HepG2 (cell line): ENCODE results near the gene CTXN1. TPM values are rescaled to one million over a fixed set of nuclear protein-coding genes. Genes with fewer than 3 reads are reported as not detected.

Experiments
- CSRNP1 ChIP-seq: sonication (generic); formaldehyde crosslinking; IDR thresholded peaks from 2 replicates; pipeline ENCODE4 v1.8.1; 2023; ENCODE audit warnings: mild to moderate bottlenecking, missing genetic modification reagents
- EHMT2 ChIP-seq: fragments of 200-600 bp; sonication (generic); IDR thresholded peaks from 2 replicates; pipeline ENCODE4 v1.7.0; 2017; ENCODE audit warnings: antibody characterized with exemption, low read depth, low read length, borderline replicate concordance
- GABPB1 ChIP-seq: IDR thresholded peaks from 2 replicates; pipeline ENCODE4 v1.6.1; 2016; ENCODE audit warnings: mild to moderate bottlenecking, missing genetic modification reagents, moderate library complexity, missing compliant biosample characterization
- IRF9 ChIP-seq: sonication (generic); formaldehyde crosslinking; IDR thresholded peaks from 2 replicates; pipeline ENCODE4 v1.8.0; 2022; ENCODE audit warnings: missing genetic modification reagents, mild to moderate bottlenecking, borderline replicate concordance
- IRX3 ChIP-seq: sonication (generic); formaldehyde crosslinking; IDR thresholded peaks from 2 replicates; pipeline ENCODE4 v1.8.1; 2023; ENCODE audit warnings: mild to moderate bottlenecking, low read depth, missing genetic modification reagents, borderline replicate concordance
- JUND ChIP-seq: sonication (generic); formaldehyde crosslinking; IDR thresholded peaks from 2 replicates; pipeline ENCODE4 v1.8.0; 2022; ENCODE audit warnings: mild to moderate bottlenecking, missing genetic modification reagents
- NFE2L2 ChIP-seq: fragments of 150-350 bp; IDR thresholded peaks from 2 replicates; pipeline ENCODE4 v1.6.1; 2014; ENCODE audit warnings: low read length
- PAWR ChIP-seq: sonication (generic); formaldehyde crosslinking; IDR thresholded peaks from 2 replicates; pipeline ENCODE4 v1.4.0; 2020; ENCODE audit warnings: missing genetic modification reagents, mild to moderate bottlenecking, borderline replicate concordance
- PCBP2 ChIP-seq: fragments of 200-400 bp; formaldehyde crosslinking; optimal IDR thresholded peaks from 2 replicates; pipeline ENCODE3; 2018; ENCODE audit warnings: low read length, low read depth; ENCODE audit not compliant: poor library complexity, severe bottlenecking
- RERE ChIP-seq: IDR thresholded peaks from 2 replicates; pipeline ENCODE4 v1.6.1; 2016; ENCODE audit warnings: low read depth, missing genetic modification reagents, missing compliant biosample characterization
- SUZ12 ChIP-seq: fragments of 150-350 bp; IDR thresholded peaks from 2 replicates; pipeline ENCODE4 v1.6.1; 2014; ENCODE audit warnings: low read depth, low read length
- ZMAT5 ChIP-seq: sonication (generic); formaldehyde crosslinking; IDR thresholded peaks from 2 replicates; pipeline ENCODE4 v1.5.0; 2020; ENCODE audit warnings: mild to moderate bottlenecking, low read depth, missing genetic modification reagents, borderline replicate concordance
- ZMYM2 ChIP-seq: sonication (generic); formaldehyde crosslinking; IDR thresholded peaks from 2 replicates; pipeline ENCODE4 v1.8.0; 2022; ENCODE audit warnings: mild to moderate bottlenecking, missing genetic modification reagents
- ZNF18 ChIP-seq: sonication (generic); formaldehyde crosslinking; IDR thresholded peaks from 2 replicates; pipeline ENCODE4 v1.8.0; 2022; ENCODE audit warnings: mild to moderate bottlenecking, missing genetic modification reagents; ENCODE audit not compliant: insufficient replicate concordance
- ZNF552 ChIP-seq: sonication (generic); formaldehyde crosslinking; IDR thresholded peaks from 2 replicates; pipeline ENCODE4 v1.9.0; 2022; ENCODE audit warnings: missing genetic modification reagents, mild to moderate bottlenecking, borderline replicate concordance
- ZNF607 ChIP-seq: sonication (generic); formaldehyde crosslinking; IDR thresholded peaks from 2 replicates; pipeline ENCODE4 v1.5.1; 2020; ENCODE audit warnings: missing genetic modification reagents, mild to moderate bottlenecking, borderline replicate concordance
- ZNF713 ChIP-seq: sonication (generic); formaldehyde crosslinking; IDR thresholded peaks from 2 replicates; pipeline ENCODE4 v1.4.0; 2020; ENCODE audit warnings: mild to moderate bottlenecking, missing genetic modification reagents
- ZNF83 ChIP-seq: sonication (generic); formaldehyde crosslinking; IDR thresholded peaks from 2 replicates; pipeline ENCODE4 v1.4.0; 2020; ENCODE audit warnings: missing genetic modification reagents, mild to moderate bottlenecking, borderline replicate concordance
- polyA plus RNA-seq, 8 experiments: library from polyadenylated mRNA; depleted of rRNA in 3 of 8; stranded (reverse) in 7 of 8; unstranded in 1 of 8; fragments of >200 nt; fragmentation: Illumina TruSeq in 4 of 8; extraction: Trizol in 4 of 8; gene quantifications; 2 replicates each; pipeline versions ENCODE4 v1.2.1 to v1.2.3, GENCODE V29; 2011 to 2016; ENCODE audit warnings: low read depth in 4 of 8, missing spikeins in 1 of 8, mixed read lengths in 1 of 8; ENCODE audit not compliant: insufficient read depth in 1 of 8
- total RNA-seq, 5 experiments: library from RNA; depleted of rRNA; stranded (reverse); fragments of >200 nt; fragmentation: Illumina TruSeq; extraction: Trizol; gene quantifications; 2 replicates each; pipeline ENCODE4 v1.2.3, GENCODE V29; 2016; ENCODE audit warnings: low read depth in 1 of 5

The CTXN1 gene
- total and polyA plus RNA-seq, 2 of the 13 experiments (the other 11 are each of a cell fraction or from before 2014, with no cell fraction given), result 0.11 TPM; not detected in 1

- TF ChIP-seq IRX3 (peak; percentile 72; the same call in 1 of the 2 replicates), ZNF713 (CRISPR knock-in tag) (no peak), EHMT2 (no peak), NFE2L2 (no peak), SUZ12 (no peak), ZMAT5 (CRISPR knock-in tag) (no peak), JUND (CRISPR knock-in tag) (no peak), ZNF607 (CRISPR knock-in tag) (peak; percentile 76), PCBP2 (no peak), IRF9 (CRISPR knock-in tag) (peak; percentile 75), GABPB1 (CRISPR knock-in tag) (peak; percentile 86), ZMYM2 (CRISPR knock-in tag) (no peak), ZNF552 (peak; percentile 76; the same call in 1 of the 2 replicates), PAWR (no peak), RERE (no peak), ZNF83 (CRISPR knock-in tag) (no peak), ZNF18 (CRISPR knock-in tag) (peak; percentile 67), CSRNP1 (CRISPR knock-in tag) (peak; percentile 75; the same call in 1 of the 2 replicates)
Measured at GRCh38 chr19:7943444-7944176, 17.7 kb upstream of the CTXN1 start, which contains the start of gene TIMM44 (continued).
